Lower leg skin (tissue), 3 donors: Measurements from ENCODE around the gene FOXO3B.
"Not testable (repeated sequence)": the region's sequence is repeated elsewhere in the genome, so short reads cannot be mapped to it uniquely, and the experiment has no call there.

Experiments
- POLR2A ChIP-seq, 2 donors: fragments of 450-650 bp; IDR thresholded peaks; one replicate each; pipeline ENCODE4 v1.6.1; 2016 to 2017; ENCODE audit warnings: antibody characterized with exemption in 2 of 2, mild to moderate bottlenecking in 1 of 2, moderate library complexity in 1 of 2
- TF ChIP-seq, protein P1 (sequence below), 3 donors: fragments of 450-650 bp; IDR thresholded peaks; one replicate each; pipeline ENCODE4 v1.5.1; 2016; ENCODE audit warnings: antibody characterized with exemption in 3 of 3, mild to moderate bottlenecking in 3 of 3, moderate library complexity in 2 of 3

DNA sequence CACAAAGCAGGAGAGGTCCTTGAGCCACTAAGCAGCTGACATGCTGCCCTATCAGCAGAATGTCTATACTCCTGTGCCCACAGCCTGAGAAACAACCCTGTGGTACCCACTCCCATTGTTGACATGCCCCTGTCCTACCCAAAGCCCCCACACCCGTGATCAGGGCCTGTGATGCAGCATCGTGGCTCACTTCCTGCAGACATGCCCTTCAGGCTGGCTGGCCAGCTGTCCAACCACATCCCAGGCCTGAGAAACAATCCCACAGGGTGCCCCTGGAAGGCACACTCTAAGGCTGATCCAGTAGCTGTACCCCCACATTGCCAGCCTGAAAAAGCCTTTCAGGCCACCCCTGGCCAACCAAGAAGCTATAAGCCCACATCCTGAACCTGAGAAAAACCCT is 13.0 kb upstream of the FOXO3B start:
- TF ChIP-seq, protein P1, sequence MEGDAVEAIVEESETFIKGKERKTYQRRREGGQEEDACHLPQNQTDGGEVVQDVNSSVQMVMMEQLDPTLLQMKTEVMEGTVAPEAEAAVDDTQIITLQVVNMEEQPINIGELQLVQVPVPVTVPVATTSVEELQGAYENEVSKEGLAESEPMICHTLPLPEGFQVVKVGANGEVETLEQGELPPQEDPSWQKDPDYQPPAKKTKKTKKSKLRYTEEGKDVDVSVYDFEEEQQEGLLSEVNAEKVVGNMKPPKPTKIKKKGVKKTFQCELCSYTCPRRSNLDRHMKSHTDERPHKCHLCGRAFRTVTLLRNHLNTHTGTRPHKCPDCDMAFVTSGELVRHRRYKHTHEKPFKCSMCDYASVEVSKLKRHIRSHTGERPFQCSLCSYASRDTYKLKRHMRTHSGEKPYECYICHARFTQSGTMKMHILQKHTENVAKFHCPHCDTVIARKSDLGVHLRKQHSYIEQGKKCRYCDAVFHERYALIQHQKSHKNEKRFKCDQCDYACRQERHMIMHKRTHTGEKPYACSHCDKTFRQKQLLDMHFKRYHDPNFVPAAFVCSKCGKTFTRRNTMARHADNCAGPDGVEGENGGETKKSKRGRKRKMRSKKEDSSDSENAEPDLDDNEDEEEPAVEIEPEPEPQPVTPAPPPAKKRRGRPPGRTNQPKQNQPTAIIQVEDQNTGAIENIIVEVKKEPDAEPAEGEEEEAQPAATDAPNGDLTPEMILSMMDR (IDR thresholded peaks at IDR 0.05): not testable (repeated sequence)
- TF ChIP-seq POLR2A (IDR thresholded peaks at IDR 0.05): not testable (repeated sequence)
